Measurements from ENCODE around the gene MED13L.

DNA sequence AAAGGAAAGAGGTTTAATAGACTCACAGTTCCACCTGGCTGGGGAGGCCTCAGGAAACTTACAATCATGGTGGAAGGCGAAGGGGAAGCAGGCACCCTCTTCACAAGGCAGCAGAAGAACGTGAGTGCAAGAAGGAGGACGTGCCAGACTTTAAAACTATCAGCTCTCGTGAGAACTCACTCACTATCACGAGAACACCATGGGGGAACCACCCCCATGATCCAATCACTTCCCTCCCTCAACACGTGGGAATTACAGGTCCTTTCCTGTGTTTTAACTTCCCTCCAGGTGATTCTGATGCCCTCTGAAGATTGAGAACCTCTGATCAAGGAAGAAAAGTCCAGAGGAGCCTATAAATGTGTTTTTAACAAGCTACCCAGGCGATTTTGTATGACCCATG, 358.7 kb downstream of the MED13L start:
- no peak for TF ChIP-seq POLR2A (IDR thresholded peaks at IDR 0.05)
- TF ChIP-seq, protein P1, sequence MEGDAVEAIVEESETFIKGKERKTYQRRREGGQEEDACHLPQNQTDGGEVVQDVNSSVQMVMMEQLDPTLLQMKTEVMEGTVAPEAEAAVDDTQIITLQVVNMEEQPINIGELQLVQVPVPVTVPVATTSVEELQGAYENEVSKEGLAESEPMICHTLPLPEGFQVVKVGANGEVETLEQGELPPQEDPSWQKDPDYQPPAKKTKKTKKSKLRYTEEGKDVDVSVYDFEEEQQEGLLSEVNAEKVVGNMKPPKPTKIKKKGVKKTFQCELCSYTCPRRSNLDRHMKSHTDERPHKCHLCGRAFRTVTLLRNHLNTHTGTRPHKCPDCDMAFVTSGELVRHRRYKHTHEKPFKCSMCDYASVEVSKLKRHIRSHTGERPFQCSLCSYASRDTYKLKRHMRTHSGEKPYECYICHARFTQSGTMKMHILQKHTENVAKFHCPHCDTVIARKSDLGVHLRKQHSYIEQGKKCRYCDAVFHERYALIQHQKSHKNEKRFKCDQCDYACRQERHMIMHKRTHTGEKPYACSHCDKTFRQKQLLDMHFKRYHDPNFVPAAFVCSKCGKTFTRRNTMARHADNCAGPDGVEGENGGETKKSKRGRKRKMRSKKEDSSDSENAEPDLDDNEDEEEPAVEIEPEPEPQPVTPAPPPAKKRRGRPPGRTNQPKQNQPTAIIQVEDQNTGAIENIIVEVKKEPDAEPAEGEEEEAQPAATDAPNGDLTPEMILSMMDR (IDR thresholded peaks at IDR 0.05): no peak
